Fibroblast of skin of left quadriceps (primary cell): ENCODE results near the gene DOLK.
"Not testable (repeated sequence)": the region's sequence is repeated elsewhere in the genome, so short reads cannot be mapped to it uniquely, and the experiment has no call there.

Source experiments
- DNase-seq, 2 experiments: peaks; one replicate each; pipeline ENCODE4 v3.0.0-alpha.2; 2013; ENCODE audit warnings: low read depth in 2 of 2

The DOLK gene

GRCh38 chr9:128947527-128948301 is at the start of gene DOLK, which contains the start of gene NUP188:
DOLK (minus strand) TSS chr9:128947603; CDS start chr9:128947303, 300 bp downstream.
NUP188 (plus strand) TSS chr9:128947699; CDS start chr9:128947720, 21 bp downstream.
- DNase-seq, result peak; percentile 81 to 82

GRCh38 chr9:128995791-128996190 is 48.4 kb upstream of the DOLK start:
- no peak for DNase-seq

- no peak for DNase-seq
These were observed 45.6 kb upstream of the DOLK start for GRCh38 chr9:128992995-128993394.

DNA sequence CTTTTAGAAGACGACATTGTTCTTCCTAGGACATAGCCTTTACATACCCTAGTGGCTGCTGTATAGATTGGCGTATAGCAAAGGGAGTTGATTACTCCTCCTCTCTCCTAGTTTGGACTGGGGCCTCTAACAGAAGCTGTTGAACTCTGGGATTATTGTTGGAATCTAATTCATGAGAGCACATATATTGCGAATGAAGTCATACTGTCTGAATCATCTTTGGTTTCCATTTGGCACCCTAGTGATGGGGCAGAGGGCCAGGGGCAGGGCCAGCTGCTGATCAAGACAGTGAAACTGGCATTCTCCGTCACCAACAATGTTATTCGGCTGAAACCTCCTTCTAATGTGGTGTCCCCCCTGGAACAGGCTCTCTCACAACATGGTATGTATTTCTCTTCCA is 40.4 kb upstream of the DOLK start:
- peak; percentile 45 to 49 for DNase-seq

DNA sequence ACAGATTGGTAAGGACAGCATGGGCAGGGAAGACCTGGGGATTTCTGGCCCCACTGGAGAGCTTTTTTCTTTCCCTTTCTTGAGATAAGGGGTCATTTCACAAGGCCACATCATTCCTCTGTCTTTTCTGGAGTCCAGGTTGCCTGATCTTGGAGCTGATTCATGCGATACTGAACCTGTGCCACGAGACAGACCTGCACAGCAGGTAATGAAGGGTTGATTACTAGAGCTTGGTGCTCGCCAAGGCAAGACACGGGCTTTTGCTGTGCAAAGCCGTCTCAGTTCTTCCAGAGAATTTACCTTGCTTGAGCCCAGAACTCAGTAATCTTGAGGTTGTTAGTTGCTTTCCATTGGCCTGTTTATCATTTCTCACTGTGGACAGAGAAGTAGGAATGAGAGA is 39.3 kb upstream of the DOLK start:
- no peak for DNase-seq

DNA sequence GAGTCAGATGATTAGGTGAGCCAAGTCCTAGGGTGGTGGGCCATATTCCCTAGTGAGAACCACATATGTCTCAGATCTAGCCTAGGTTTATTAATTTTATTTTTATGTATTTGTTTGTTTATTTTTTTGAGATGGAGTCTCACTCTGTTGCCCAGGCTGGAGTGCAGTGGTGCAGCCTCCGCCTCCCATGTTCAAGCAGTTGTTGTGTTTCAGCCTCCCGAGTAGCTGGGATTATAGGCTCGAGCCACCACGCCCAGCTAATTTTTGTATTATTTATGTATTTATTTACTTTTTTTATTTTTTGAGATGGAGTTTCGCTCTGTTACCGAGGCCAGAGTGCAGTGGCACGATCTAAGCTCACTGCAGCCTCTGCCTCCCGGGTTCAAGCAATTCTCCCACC is 36.1 kb upstream of the DOLK start:
- no peak for DNase-seq

DNA sequence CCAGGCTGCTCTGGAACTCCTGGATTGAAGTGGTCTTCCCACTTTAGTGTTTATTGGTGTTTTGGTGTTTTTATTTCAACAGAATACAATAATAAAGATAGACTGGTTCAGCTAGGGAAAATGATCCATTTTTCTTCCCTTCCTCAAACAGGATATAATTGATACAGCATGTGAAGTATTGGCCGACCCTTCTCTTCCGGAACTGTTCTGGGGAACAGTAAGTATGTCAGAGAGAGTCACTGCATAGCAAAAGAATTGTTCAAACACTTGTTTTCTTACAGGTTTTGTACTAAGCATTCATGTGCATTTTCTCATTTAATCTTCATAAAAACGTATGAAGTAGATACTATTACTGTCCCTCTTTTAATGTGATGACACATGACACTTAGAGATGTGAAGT is 31.7 kb upstream of the DOLK start:
- no peak for DNase-seq

GRCh38 chr9:128972956-128973355 is 25.6 kb upstream of the DOLK start:
- DNase-seq, result peak in 1 of 2 experiments; percentile 13

- no peak for DNase-seq
These were observed 22.1 kb upstream of the DOLK start for GRCh38 chr9:128969491-128969890.

DNA sequence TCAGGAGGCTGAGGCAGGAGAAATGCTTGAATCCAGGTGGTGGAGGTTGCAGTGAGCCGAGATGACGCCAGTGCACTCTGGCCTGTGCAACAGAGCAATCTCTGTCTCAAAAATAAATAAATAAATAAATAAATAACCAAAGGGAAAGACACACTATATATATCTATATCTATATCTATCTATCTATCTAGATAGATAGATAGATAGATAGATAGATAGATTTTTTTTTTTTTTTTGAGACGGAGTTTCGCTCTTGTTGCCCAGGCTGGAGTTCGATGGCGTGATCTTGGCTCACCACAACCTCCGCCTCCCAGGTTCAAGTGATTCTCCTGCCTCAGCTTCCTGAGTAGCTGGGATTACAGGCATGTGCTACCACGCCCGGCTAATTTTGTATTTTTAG is 14.0 kb upstream of the DOLK start:
- DNase-seq, result not testable (repeated sequence)

DNA sequence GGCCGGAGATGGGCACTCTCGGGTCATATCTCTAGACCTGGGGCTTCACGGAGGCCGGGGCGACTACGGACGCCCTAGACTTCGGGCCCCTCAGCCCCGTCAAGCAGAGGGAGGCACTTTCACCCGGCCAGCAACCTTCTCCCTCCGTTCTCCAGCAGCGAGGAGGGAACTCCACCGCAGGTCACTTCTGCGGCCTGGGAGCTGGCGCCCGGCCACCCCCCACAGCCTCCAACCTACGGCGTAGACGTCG is 201 bp downstream of the DOLK start:
- no peak for DNase-seq

DNA sequence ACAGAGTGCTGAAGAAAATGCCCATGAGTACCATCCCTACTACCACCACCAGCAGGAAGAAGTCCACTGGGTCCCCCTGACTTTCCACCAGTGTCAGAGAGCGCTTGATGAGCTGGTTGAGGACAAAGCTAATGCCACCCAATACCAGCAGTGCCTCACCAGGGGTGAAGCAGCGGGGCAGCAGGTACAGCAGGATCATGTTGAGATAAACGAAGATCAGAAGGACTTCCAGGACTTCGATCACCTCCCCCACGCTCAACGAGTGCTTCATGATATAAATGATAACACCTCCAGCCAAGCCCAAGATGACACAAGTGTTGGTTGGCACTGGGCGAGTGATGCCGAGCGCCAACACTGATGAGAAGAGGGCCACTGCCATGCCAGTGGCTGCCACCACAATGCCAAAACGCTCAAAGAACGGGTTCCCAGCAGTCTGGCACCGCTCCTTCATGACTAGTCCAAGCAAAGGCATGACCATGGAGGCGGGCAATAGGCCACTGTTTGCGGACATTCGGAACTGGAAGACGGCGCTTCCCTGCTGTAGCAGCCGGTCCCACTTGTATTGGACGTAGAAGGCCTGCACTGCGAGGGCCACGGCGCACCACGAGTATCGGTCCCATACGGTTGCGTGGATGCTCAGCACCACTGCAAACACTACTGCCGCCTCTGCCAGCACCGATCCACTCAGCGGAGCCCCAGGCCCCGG is 679 bp downstream of the DOLK start:
- DNase-seq, result no peak

- no peak for DNase-seq
These were observed 1.5 kb downstream of the DOLK start for GRCh38 chr9:128945798-128946501.

- not testable (repeated sequence) for DNase-seq
These were observed 2.4 kb downstream of the DOLK start for GRCh38 chr9:128944966-128945365.

- DNase-seq, result no peak
These were observed 3.4 kb downstream of the DOLK start for GRCh38 chr9:128943832-128944620.

DNA sequence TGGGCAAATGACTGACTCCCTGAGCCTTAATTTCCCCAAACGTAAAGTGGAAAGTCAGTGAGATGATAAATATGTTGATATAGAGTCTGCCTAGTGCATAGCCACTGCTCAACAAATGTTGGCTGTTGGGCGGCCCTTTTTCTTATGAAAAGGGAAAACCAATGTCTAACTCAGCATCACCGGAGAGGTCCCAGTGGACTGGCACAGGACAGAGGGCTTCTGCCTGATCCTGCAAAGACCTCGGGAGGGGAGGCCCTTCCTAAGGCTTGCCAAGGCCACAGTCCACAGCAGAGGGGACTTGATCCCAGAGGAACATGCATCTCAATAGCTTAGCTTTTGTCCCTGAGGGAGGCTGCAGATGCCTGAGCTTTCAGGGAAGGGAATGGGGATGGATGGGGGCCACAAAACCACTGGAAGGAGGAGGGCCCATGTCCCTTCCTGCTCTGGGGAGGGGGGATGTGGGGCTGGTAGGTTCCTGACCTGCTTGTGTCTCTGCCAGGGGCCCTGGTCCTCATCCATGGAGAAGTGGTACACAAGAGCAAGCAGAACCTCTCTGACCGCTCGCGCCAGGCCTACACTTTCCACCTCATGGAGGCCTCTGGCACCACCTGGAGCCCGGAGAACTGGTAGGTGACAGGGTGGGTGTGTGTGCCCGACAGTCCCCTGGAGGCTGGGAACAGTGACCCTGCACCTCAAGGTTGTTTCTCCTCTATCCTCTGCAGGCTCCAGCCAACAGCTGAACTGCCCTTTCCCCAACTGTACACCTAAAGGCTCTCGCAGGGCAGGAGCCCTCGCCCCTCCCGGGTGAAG is 6.3 kb downstream of the DOLK start:
- no peak for DNase-seq

DNA sequence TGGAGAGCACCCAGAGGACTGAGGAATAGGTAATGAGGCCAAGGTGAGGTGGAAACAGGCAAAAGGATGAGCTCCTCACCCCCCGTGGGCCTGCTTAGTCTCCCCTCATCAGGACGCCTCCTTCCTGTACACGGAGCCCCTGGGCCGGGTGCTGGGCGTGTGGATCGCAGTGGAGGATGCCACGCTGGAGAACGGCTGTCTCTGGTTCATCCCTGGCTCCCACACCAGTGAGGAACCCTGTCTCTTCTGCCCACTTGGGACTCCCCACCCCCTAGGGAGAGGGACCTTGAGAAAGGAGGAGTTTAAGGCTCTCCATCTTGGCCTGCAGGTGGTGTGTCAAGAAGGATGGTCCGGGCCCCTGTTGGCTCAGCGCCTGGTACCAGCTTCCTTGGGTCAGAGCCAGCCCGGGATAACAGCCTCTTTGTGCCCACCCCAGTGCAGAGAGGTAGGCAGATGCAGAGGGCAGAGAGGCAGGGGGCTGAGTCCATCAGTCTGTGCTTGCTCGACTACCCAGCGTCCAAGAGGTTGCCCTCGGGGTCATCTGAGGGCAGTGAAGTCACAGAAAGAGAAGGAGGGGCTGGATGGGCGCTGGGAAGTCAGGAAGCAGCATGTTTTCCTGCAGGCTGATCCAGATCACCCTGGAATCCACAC is 7.0 kb downstream of the DOLK start:
- DNase-seq, result no peak

DNA sequence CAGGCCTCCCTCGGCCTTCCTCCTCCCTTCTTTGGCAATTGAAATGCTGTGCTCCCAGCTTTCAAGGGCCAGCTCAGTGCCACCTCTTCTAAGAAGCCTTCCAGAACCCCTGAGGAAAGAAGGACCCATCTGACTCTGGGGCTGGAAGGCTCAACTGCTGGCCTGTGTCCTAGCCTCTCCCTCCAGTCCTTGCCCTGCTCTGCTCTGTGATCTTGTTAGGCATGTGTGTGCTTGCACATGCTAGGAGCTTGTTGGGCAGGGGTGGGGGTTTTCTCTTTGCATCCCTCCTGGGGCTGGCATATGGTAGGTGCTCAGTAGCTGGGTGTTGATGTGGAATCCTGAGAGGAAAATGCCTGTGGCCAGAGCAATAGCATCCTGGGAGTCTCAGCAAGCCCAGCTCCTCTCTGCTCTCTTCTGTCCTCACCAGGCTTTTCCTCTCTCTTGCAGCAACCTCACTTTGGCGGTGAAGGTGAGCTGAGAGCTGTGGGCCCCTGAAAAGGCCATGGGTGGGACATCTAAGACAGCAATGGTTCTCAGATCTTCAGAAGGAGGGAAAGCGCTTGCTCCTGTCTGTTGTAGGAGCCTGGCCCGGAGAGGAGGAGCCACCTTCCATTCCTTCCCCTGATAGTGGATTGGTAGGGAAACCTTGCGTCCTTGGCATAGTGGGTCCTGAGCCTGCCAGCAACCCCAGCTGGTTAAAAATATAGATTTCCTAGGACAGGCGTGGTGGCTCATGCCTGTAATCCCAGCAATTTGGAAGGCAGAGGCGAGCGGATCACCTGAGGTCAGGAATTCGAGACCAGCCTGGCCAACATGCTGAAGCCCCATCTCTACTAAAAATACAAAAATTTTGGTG is 9.9 kb downstream of the DOLK start:
- DNase-seq, result no peak

DNA sequence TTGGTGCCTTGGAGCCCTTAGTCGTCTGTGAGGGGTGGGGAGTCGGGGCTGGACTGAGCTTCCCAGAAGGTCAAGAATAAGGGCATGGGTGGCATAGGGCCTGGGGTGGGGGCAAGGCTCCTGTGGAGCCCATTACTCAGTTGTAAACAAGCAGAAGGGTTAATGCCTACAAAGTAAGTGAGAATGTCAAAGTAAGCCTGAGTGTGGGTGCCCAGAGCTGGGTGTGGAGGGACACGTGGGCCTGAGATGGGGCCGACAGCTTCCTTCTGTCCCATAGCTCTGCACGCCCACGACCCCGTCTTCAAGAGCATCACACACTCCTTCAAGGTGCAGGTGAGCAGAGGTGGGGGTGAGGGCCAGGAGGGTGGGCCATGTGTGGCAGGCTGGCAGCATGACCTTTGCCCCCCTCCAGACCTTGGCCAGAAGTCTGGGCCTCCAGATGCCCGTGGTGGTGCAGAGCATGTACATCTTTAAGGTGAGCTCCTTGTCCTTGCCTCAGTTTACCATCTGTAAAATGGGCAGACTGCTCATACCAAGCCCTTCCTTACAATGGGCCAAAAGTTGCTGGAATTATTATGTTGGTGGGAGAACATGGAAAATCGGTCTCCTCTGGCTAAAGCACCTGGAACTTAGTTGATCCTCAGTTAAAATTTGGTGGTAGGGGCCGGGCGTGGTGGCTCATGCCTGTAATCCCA is 11.1 kb downstream of the DOLK start:
- DNase-seq, result no peak
